HFFc6 (cell line): ENCODE results near the gene ERVFRD-1. TPM values are rescaled to one million over a fixed set of nuclear protein-coding genes. Genes with fewer than 3 reads are reported as not detected.
"Not testable (repeated sequence)": the region's sequence is repeated elsewhere in the genome, so short reads cannot be mapped to it uniquely, and the experiment has no call there.

Experiments used
- DNase-seq: peaks from one replicate; pipeline ENCODE4 v3.0.0-alpha.2; 2018
- H3K27ac Mint-ChIP-seq: 2 replicates; pipeline ENCODE4 v1.8.0; 2020; ENCODE audit warnings: mild to moderate bottlenecking, mixed read lengths
- H3K27me3 Mint-ChIP-seq: 2 replicates; pipeline ENCODE4 v1.8.0; 2021; ENCODE audit warnings: mild to moderate bottlenecking, moderate library complexity, mixed read lengths; ENCODE audit not compliant: insufficient read depth
- H3K36me3 Mint-ChIP-seq: 2 replicates; pipeline ENCODE4 v1.8.0; 2021; ENCODE audit warnings: low read depth, mixed read lengths
- H3K4me1 Mint-ChIP-seq: 2 replicates; pipeline ENCODE4 v1.8.0; 2020; ENCODE audit warnings: low read depth, mixed read lengths
- H3K4me3 Mint-ChIP-seq: 2 replicates; pipeline ENCODE4 v1.8.0; 2020; ENCODE audit warnings: mild to moderate bottlenecking, moderate library complexity, mixed read lengths
- H3K9me3 Mint-ChIP-seq: 2 replicates; pipeline ENCODE4 v1.8.0; 2020; ENCODE audit warnings: mild to moderate bottlenecking, mixed read lengths
- total RNA-seq, 6 experiments: library from RNA; stranded (reverse); fragmentation: NEBNext Ultra II Directional; extraction: Animal tissue kit (Norgen Biotek cat#: 25700); gene quantifications; 2 replicates in 1 of 6; 3 replicates in 5 of 6; pipeline ENCODE4 v1.2.3, GENCODE V29; 2021
- TF ChIP-seq, protein P1 (sequence below): fragments of 200-600 bp; sonication (generic); IDR thresholded peaks from 2 replicates; pipeline ENCODE4 v1.5.0; 2021; ENCODE audit warnings: antibody characterized with exemption, mild to moderate bottlenecking

ERVFRD-1 gene
- total RNA-seq, 6 experiments from 2014 or later = not detected

DNA sequence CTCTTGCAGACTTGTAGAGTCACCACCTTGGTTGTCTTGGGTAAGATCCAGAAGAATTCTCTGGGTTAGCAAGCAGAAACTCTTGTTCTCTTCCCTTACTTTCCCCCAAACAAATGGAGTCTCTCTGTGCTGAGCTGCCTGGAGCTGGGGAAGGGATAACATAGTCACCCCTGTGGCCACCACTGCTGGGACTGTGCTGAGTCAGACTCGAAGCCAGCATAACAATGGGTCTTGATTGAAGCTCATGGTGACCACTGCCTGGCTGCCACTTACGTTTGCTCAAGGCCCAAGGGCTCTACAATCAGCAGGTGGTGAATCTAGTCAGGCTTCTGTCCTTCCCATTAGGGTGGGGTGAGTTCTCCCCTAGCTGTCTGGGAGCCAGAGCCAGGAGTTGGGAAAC lies 15.4 kb upstream of the ERVFRD-1 start:
- Mint-ChIP-seq H3K27ac (no peak overlapping the region), H3K9me3 (no peaks in the 10 kb centered on the region), H3K4me3 (no peak overlapping the region), H3K36me3 (peaks cover 12% of the 10 kb centered on the region; the same call in 1 of the 2 replicates), H3K4me1 (peaks cover 34% of the 10 kb centered on the region), H3K27me3 (peaks cover 1% of the 10 kb centered on the region; the same call in 1 of the 2 replicates)
- TF ChIP-seq, protein P1, sequence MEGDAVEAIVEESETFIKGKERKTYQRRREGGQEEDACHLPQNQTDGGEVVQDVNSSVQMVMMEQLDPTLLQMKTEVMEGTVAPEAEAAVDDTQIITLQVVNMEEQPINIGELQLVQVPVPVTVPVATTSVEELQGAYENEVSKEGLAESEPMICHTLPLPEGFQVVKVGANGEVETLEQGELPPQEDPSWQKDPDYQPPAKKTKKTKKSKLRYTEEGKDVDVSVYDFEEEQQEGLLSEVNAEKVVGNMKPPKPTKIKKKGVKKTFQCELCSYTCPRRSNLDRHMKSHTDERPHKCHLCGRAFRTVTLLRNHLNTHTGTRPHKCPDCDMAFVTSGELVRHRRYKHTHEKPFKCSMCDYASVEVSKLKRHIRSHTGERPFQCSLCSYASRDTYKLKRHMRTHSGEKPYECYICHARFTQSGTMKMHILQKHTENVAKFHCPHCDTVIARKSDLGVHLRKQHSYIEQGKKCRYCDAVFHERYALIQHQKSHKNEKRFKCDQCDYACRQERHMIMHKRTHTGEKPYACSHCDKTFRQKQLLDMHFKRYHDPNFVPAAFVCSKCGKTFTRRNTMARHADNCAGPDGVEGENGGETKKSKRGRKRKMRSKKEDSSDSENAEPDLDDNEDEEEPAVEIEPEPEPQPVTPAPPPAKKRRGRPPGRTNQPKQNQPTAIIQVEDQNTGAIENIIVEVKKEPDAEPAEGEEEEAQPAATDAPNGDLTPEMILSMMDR = no peak
- no peak for DNase-seq

DNA sequence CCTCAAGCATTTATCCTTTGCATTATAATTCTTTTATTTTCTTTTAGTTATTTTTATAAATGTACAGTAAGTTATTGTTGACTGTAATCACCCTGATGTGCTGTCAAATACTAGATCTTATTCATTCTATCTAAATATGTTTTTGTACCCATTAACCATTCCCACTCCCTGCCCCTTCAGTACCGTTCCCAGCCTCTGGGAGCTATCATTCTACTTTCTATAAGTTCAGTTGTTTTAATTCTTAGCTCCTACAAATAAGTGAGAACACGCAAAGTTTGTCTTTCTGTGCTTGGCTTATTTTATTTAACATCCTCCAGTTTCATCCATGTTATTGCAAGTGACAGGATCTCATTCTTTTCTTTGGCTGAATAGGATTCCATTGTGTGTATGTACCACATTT lies 12.5 kb upstream of the ERVFRD-1 start:
- Mint-ChIP-seq H3K4me1 (peaks cover 29% of the 10 kb centered on the region), H3K36me3 (peaks cover 14% of the 10 kb centered on the region), H3K4me3 (no peak overlapping the region), H3K27ac (no peak overlapping the region; the same call in 1 of the 2 replicates), H3K9me3 (no peaks in the 10 kb centered on the region), H3K27me3 (peaks cover 1% of the 10 kb centered on the region; the same call in 1 of the 2 replicates)
- TF ChIP-seq, protein P1 = peak; percentile 39; the same call in 1 of the 2 replicates
- DNase-seq = no peak

DNA sequence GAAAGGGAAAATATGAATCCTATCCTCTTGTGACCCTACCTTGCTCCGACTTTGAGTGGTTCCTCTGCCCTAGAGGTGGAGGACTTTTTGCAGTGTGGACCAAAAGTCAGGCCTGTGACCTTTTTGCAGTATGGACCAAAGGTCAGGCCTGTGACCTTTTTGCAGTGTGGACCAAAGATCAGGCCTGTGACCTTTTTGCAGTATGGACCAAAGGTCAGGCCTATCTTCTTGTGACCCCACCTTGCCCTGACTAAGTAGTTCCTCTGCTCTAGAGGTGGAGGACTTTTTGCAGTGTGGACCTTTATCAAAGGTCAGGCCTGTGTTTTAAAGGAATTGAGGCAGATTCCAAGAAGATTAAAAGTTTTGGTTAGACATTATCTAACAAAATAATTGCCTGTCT lies 10.9 kb upstream of the ERVFRD-1 start:
- Mint-ChIP-seq H3K4me3 (no peak overlapping the region), H3K4me1 (peaks cover 27% of the 10 kb centered on the region), H3K9me3 (no peaks in the 10 kb centered on the region)

DNA sequence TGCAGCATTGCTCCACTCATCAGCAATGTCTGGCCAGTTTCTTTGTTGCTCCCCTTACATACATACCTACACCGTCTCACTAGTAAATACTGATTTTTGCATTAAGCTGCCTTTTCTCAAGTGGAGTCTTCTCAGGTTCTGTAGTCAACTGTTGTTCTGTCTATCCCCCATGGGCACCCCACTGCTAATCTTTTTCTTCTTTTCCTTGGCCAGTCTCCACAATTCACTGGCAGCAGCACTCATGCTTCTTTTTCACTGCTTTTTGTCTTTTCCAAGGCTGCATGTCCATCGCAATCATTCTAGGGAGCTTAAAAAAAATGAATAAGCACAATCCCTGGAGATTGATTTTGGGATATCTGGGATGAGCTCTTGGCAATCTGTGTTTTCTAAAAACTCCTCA lies 10.3 kb upstream of the ERVFRD-1 start:
- TF ChIP-seq, protein P1 = no peak
- Mint-ChIP-seq H3K27me3 (peaks cover 1% of the 10 kb centered on the region; the same call in 1 of the 2 replicates), H3K4me3 (no peak overlapping the region), H3K4me1 (peaks cover 27% of the 10 kb centered on the region), H3K9me3 (no peaks in the 10 kb centered on the region), H3K36me3 (peaks cover 13% of the 10 kb centered on the region), H3K27ac (no peak overlapping the region)
- no peak for DNase-seq

More for the DNA sequence above, 10.9 kb upstream of the ERVFRD-1 start:
- H3K27me3 Mint-ChIP-seq = peaks cover 1% of the 10 kb centered on the region; the same call in 1 of the 2 replicates
- H3K27ac Mint-ChIP-seq = no peak overlapping the region
- no peak for DNase-seq
- TF ChIP-seq, protein P1 = no peak
- peaks cover 16% of the 10 kb centered on the region for H3K36me3 Mint-ChIP-seq

DNA sequence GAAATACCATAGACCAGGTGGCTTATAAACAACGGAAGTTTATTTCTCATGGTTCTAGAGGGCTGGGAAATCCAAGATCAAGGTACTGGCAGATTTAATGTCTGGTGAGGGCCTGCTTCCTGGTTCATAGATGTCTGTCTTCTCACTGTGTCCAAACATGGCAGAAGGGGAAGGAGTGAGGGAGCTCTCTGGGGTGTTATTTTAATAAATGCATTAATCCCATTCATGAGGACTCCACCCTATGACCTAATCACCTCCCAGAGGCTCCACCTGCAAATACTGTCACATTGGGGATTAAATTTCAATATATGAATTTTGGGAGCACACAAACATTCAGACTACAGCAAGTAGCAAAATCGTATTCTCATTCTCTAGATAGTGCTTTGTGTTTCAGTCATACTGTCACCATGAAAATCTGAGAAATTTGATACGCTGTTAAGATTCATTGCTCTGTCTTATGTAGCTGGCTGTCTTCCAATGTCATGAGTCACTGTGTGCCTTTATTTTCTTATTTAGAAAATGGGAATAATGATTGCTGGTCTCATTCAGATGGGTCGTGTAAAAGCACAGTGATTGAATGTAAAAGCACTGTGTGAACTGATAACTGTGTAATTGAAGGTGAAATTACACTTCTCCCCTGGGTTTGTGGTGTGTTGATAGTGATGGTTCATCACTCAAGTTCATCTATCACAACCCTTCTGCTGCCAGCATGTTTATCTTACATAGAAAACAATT lies 8.9 kb upstream of the ERVFRD-1 start:
- Mint-ChIP-seq H3K9me3 (no peaks in the 10 kb centered on the region), H3K4me3 (no peak overlapping the region), H3K36me3 (peaks cover 7% of the 10 kb centered on the region), H3K27me3 (peaks cover 1% of the 10 kb centered on the region; the same call in 1 of the 2 replicates), H3K27ac (no peak overlapping the region), H3K4me1 (peaks cover 30% of the 10 kb centered on the region)
- TF ChIP-seq, protein P1 = no peak
- no peak for DNase-seq

DNA sequence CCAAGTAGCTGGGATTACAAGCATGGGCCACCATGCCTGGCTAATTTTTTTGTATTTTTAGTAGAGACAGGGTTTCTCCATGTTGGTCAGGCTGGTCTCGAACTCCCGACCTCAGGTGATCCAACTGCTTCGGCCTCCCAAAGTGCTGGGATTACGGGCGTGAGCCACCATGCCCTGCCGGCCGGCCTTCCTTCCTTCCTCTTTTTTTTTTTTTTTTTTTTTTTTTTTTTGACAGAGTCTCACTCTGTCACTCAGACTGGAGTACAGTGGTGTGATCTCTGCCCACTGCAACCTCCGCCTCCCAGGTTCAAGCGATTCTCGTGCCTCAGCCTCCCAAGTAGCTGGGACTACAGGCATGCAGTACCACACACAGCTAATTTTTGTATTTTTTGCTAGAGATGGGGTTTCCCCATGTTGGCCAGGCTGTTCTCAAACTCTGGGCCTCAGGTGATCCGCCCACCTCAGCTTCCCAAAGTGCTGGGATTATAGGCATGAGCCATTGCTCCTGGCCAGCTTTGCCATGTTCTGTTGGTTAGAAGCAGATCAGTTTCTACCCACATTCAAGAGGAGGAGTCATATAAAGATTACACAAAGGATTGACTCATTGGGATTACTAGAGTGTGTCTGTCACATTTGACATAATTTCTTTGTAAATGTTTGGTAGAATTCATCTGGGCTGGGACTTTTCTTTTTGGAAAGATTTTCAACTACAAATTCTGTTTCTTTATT lies 4.4 kb upstream of the ERVFRD-1 start:
- not testable (repeated sequence) for H3K9me3 Mint-ChIP-seq, H3K36me3 Mint-ChIP-seq, H3K27me3 Mint-ChIP-seq, H3K4me3 Mint-ChIP-seq
- Mint-ChIP-seq H3K27ac (peak overlapping the region; percentile 45; the same call in 1 of the 2 replicates), H3K4me1 (peaks cover 26% of the 10 kb centered on the region)
- peak; percentile 45 for DNase-seq
